ENCODE data around the gene ASZ1. TPM values are rescaled to one million over a fixed set of nuclear protein-coding genes. Genes with fewer than 3 reads are reported as not detected.

The ASZ1 gene
- total RNA-seq, 1 experiment from 2014 or later: not detected

- Histone ChIP-seq H3F3A (ENCODE audit: low read length, unreplicated experiment) (no peaks in the 10 kb centered on the region), H3K4me3 (ENCODE audit: low read length) (no peak overlapping the region), H3K9me2 (replicated peaks; ENCODE audit: low read length) (no peaks in the 10 kb centered on the region), H3K4me1 (ENCODE audit: insufficient read depth, low read length) (0 out of 2 replicates have a peak, but pooled peaks cover 3% of the 10 kb centered on the region), H3K4me2 (ENCODE audit: low read length) (no peak overlapping the region), H3K27ac (ENCODE audit: low read length) (no peak overlapping the region), H3K79me2 (ENCODE audit: low read length) (no peaks in the 10 kb centered on the region), H3K9me3 (ENCODE audit: low read length) (no peaks in the 10 kb centered on the region), H4K20me1 (ENCODE audit: low read length) (no peaks in the 10 kb centered on the region), H3K27me3 (ENCODE audit: low read length) (peaks cover 35% of the 10 kb centered on the region; the same call in 1 of the 2 replicates), H3K36me3 (ENCODE audit: low read depth, low read length) (no peaks in the 10 kb centered on the region), H2AFZ (ENCODE audit: low read length) (no peak overlapping the region), H3K9ac (ENCODE audit: low read length) (no peak overlapping the region)
- TF ChIP-seq CTCF (conservative IDR thresholded peaks at IDR 0.05; ENCODE audit: low read depth, low read length) (no peak), EZH2 (IDR thresholded peaks at IDR 0.05; ENCODE audit: low read length, unreplicated experiment) (no peak), EZH2phosphoT487 (IDR thresholded peaks at IDR 0.05; ENCODE audit: borderline replicate concordance, low read length) (no peak)
- intact Hi-C loops (cut with micrococcal nuclease): no loop called here
- CTCF ChIA-PET: no interaction called here
- ATAC-seq: peak; percentile 48
- no peak for DNase-seq
- POLR2A ChIA-PET (ENCODE audit: unreplicated experiment): no interaction called here
- no TSS peak for BruUV-seq (replicated peaks)
Measured at GRCh38 chr7:117325836-117326235, 101.5 kb downstream of the ASZ1 start.

GRCh38 chr7:117324960-117325359, 102.3 kb downstream of the ASZ1 start:
- Histone ChIP-seq H3K27ac (ENCODE audit: low read length) (no peak overlapping the region), H3K36me3 (ENCODE audit: low read depth, low read length) (no peaks in the 10 kb centered on the region), H3K4me3 (ENCODE audit: low read length) (peak overlapping the region; percentile 58; the same call in 1 of the 2 replicates), H3K9ac (ENCODE audit: low read length) (no peak overlapping the region), H3F3A (ENCODE audit: low read length, unreplicated experiment) (no peaks in the 10 kb centered on the region), H4K20me1 (ENCODE audit: low read length) (no peaks in the 10 kb centered on the region), H2AFZ (ENCODE audit: low read length) (peak overlapping the region; percentile 84; the same call in 1 of the 2 replicates), H3K27me3 (ENCODE audit: low read length) (peaks cover 37% of the 10 kb centered on the region; the same call in 1 of the 2 replicates), H3K9me3 (ENCODE audit: low read length) (no peaks in the 10 kb centered on the region), H3K79me2 (ENCODE audit: low read length) (no peaks in the 10 kb centered on the region), H3K9me2 (replicated peaks; ENCODE audit: low read length) (no peaks in the 10 kb centered on the region), H3K4me2 (ENCODE audit: low read length) (peak overlapping the region; percentile 85), H3K4me1 (ENCODE audit: insufficient read depth, low read length) (0 out of 2 replicates have a peak, but pooled peaks cover 3% of the 10 kb centered on the region)
- no peak for ATAC-seq
- DNase-seq: no peak
- POLR2A ChIA-PET (ENCODE audit: unreplicated experiment): no interaction called here
- BruUV-seq (replicated peaks): no TSS peak
- TF ChIP-seq CTCF (conservative IDR thresholded peaks at IDR 0.05; ENCODE audit: low read depth, low read length): no peak
- no peak for TF ChIP-seq EZH2phosphoT487 (IDR thresholded peaks at IDR 0.05; ENCODE audit: borderline replicate concordance, low read length)
- no peak for TF ChIP-seq EZH2 (IDR thresholded peaks at IDR 0.05; ENCODE audit: low read length, unreplicated experiment)
- CTCF ChIA-PET: no interaction called here
- intact Hi-C loops (cut with micrococcal nuclease): no loop called here

DNA sequence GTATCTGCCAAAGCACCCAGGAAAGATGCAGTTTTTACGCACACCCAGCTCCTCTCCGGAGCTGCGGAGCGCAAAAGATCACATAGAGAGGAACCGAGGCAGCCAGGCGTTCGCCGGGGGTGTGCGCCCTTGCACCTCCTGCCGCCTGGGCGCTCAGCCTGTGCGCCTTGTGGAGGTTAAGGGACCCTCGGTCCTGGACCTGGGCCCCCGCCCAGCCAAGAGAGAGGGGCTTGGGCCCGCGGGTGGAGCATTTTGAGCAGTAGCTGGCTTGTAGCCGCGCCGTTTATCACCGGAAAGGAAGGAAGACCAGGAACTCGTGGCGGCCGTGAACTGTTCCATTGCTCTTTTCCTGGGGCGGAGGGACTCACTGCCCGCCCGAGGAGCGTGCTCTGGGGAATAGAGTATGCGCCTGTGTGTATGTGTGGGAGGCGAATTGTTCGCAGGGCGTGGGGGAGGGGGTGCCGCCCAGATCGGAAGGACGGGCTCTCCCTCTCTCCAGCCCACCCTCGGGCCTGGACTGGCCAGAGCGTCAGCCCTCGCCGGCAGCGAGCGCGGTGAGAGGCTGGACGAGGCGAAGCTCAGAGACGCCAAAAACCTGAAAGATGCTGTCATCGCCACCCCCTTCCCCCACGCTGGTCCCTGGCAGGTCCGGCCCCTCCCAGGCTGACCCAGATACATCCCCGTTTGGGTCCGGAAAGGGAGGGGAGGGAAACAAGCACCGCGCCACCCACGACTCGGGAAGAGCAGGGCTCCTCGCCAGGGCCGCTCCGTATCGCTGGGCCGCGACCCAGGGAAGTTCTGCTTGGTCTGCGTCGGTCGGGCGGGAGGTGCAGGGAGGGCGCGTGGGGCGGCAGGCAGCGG, 103.2 kb downstream of the ASZ1 start:
- TF ChIP-seq EZH2phosphoT487 (IDR thresholded peaks at IDR 0.05; ENCODE audit: borderline replicate concordance, low read length): no peak
- TF ChIP-seq EZH2 (IDR thresholded peaks at IDR 0.05; ENCODE audit: low read length, unreplicated experiment): no peak
- TF ChIP-seq CTCF (conservative IDR thresholded peaks at IDR 0.05; ENCODE audit: low read depth, low read length): no peak
- Histone ChIP-seq H3K4me3 (ENCODE audit: low read length) (peak overlapping the region; percentile 58), H4K20me1 (ENCODE audit: low read length) (no peaks in the 10 kb centered on the region), H3F3A (ENCODE audit: low read length, unreplicated experiment) (no peaks in the 10 kb centered on the region), H3K9me3 (ENCODE audit: low read length) (no peaks in the 10 kb centered on the region), H3K27ac (ENCODE audit: low read length) (no peak overlapping the region), H3K36me3 (ENCODE audit: low read depth, low read length) (no peaks in the 10 kb centered on the region), H3K9me2 (replicated peaks; ENCODE audit: low read length) (no peaks in the 10 kb centered on the region), H3K27me3 (ENCODE audit: low read length) (peaks cover 40% of the 10 kb centered on the region; the same call in 1 of the 2 replicates), H3K4me2 (ENCODE audit: low read length) (peak overlapping the region; percentile 85), H3K9ac (ENCODE audit: low read length) (no peak overlapping the region), H3K79me2 (ENCODE audit: low read length) (no peaks in the 10 kb centered on the region), H2AFZ (ENCODE audit: low read length) (peak overlapping the region; percentile 84), H3K4me1 (ENCODE audit: insufficient read depth, low read length) (0 out of 2 replicates have a peak, but pooled peaks cover 3% of the 10 kb centered on the region)
- ChIA-PET CTCF (no interaction called here), POLR2A (ENCODE audit: unreplicated experiment) (no interaction called here)
- no TSS peak for BruUV-seq (replicated peaks)
- ATAC-seq (peak; percentile 77), DNase-seq (peak; percentile 4)
- intact Hi-C loops (cut with micrococcal nuclease): no loop called here
